GM18507 (cell line): ENCODE measurements around the gene ROBO1.

Experiments used
- DNase-seq: peaks from one replicate; pipeline ENCODE4 v3.0.0; 2011; ENCODE audit warnings: low read depth; ENCODE audit not compliant: insufficient read length; ENCODE audit errors: extremely low spot score
- FAIRE-seq: peaks from 2 replicates; lab custom pipeline; 2011; peaks lifted over from hg19 to GRCh38; lab: Jason Lieb, UNC

The ROBO1 gene

GRCh38 chr3:78822726-78823125 lies 945.1 kb downstream of the ROBO1 start:
- DNase-seq: no peak
- FAIRE-seq: no peak

- FAIRE-seq (no peak), DNase-seq (no peak)
Measured at GRCh38 chr3:78820542-78820941, 947.3 kb downstream of the ROBO1 start.

DNA sequence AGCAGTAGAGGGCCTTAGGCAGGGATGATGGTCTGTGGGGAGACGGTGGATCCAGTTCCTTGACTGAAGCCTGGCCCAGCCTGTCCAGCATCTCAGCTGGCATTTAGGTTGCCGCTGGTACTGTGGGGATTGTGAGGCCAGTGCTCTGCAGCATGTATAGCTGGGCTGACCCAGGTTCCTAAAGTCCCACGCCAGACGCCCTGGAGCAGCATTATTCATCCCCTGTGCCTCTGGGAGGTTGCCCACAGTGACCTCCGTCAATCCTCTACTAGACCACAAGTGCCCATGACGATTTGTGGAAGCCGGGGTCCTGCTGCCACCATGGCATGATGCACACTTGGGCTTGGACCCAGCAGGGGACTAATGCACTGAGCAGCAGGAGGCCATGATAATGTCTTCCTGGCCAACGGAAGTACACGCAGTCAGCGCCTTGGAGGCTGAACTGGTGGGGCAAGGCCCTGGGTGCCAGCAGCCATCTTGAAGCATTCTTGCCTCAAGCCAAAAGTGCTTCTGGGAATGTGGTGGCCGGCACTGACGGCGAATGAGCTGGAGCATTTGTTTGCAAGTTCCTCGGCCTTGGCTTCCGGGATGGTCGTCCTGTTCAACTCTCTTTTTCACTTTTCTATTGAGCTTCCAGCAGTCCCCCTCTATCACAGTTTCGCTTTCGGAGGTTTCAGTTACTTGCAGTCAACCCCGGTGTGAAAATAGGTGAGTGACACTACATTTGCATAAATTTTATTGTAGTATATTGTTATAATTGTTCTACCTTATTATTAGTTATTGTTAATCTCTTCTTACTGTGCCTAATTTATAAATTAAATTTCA lies 949.4 kb downstream of the ROBO1 start:
- FAIRE-seq (no peak), DNase-seq (no peak)

DNA sequence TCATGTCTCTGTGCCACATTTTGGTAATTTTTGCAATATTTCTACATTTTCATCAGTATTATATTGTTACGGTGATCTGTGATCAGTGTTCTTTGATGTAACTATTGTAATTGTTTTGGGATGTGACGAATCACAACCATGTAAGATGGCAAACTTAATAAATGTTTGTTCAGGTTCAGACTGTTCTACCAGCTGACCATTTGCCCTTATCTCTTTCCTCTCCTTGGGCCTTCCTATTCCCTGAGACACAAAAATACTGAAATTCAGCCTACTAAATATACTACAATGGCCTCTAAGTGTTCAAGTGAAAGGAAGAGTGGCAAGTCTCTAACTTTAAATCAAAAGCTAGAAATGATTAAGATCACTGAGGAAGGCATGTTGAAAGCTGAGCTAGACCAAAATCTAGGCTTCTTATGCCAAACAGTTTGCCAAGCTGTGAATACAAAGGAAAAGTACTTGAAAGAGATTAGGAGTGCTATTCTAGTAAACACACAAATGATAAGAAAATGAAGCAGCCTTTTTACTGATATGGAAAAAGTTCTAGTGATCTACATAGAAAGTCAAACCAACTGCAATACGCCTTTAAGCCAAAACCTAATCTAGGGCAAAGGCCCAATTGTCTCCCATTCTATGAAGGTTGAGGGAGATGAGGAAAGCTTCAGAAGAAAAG lies 952.8 kb downstream of the ROBO1 start:
- FAIRE-seq: no peak

DNA sequence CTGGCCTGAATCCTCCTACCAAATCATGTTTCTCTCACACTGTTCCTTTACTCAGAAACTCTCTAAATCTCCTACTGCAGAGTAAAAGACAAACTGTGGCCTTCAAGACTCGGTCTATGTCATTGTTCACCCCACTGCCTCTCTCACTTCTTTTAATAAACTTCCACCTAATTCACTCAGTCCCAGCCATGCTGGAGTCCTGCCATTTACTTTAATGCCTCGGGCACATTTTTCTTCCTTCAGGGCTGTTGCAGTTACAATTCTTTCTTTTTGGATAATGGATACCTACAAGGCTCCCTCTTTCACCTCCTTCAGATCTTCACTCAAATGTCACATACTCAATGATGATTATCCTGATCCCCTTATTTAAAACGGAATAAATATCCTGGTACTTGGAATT lies 955.6 kb downstream of the ROBO1 start:
- FAIRE-seq (no peak), DNase-seq (no peak)

More for the DNA sequence above, 952.8 kb downstream of the ROBO1 start:
- DNase-seq: no peak

GRCh38 chr3:78809966-78810365 lies 957.8 kb downstream of the ROBO1 start:
- DNase-seq (no peak), FAIRE-seq (no peak)

DNA sequence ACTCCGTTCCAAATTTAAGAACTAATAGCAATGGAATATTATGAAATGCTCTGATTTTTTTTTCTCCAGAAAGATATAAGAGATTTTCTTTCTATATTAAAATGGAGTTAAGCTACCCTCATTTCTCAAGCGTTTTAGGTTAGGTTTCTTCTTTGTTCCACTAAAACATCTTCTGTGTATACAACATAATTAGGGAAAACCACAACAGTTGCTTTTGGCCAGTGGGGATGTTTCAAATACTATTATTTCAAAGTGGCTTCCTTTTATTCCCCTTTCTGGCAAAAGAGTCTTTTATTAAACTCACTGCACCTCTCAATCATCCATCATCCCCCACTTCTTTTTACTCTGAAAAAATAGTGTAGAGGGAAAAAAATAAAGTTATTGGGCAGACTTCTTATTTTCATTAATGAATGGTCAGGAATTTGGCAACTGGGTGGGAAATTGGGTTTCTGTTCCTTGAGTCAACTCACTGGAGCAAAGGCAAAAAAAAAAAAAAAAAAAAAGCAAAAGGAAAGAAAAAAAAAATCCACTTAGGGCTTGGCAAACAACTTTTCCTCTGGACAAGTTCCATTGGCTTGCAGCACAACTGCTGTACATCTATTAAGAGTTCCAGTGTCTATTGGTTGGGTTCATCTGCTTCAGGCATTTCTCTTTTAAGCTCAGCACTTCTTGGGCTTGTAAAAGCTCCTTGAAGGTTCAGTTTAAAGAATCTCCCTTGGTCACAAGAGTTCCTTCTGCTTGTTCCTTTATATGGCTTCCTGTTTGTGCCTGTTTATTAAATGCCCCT lies 963.4 kb downstream of the ROBO1 start:
- FAIRE-seq (no peak), DNase-seq (no peak)

- no peak for DNase-seq
- no peak for FAIRE-seq
Measured at GRCh38 chr3:78802562-78802930, 965.3 kb downstream of the ROBO1 start.

GRCh38 chr3:78801926-78802561 lies 965.8 kb downstream of the ROBO1 start:
- FAIRE-seq (no peak), DNase-seq (no peak)

- no peak for FAIRE-seq
- DNase-seq: no peak
Measured at GRCh38 chr3:78799681-78800080, 968.1 kb downstream of the ROBO1 start.

DNA sequence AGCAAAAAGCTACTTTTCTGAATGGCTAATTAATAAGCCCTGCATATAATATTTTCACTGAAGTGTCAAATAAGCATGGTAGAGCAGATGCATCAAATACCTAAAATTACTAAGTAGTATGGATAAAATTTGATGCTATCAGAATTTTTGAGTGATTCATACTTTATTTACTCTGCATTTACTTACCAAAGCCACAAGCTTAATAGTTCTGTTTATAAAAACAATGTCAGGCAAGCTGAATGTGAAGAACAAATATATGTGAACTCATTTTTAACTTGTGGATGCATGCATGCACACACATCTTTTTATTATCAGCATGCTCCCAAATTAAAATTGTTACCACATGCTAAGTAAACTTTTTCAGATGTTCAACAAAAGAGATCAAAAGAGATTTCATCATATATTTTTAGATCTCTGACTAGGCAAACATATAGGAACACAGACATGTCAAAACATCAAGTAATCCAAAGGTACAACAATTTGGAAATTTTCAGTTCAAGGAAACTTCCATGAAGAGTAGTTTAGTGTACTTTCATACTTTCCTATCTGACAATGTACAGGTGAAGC lies 969.4 kb downstream of the ROBO1 start:
- FAIRE-seq (no peak), DNase-seq (no peak)

DNA sequence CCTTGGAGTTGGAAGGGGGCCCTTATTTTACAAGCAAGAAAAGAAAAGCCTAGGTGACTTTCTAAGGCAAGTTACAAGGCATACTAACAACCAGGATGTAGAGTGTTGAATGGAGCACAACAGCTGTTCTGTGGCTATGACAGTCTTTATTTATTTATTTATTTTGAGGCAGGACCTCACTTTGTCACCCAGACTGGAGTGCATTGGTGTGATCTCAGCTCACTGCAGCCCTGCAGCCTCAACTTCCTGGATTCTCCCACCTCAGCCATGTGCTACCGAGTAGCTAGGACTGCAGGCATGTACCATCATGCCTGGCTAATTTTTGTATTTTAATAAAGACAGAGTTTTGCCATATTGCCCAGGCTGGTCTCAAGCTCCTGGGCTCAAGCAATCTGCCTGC lies 973.4 kb downstream of the ROBO1 start:
- no peak for FAIRE-seq
- DNase-seq: no peak

- DNase-seq (no peak), FAIRE-seq (no peak)
Measured at GRCh38 chr3:78792733-78793132, 975.1 kb downstream of the ROBO1 start.

DNA sequence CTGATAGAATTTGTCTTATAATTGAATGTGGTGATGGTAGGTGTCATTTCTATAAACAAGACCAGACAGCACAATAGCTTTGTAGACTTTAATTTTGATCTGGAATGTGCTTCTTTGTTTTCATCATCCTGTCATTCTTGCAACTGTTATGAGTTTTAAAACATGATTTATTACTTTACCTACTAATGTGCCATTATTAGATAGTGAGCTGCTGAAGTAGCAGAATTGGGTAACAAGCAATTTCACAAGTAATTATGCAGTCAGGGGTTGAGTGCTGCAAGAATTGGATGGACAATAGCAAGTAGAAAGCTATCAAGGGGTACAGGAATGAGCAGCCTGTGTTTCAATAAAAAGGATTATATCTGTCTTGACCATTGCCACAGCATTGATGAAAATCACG lies 975.6 kb downstream of the ROBO1 start:
- DNase-seq: no peak
- no peak for FAIRE-seq

GRCh38 chr3:78791753-78792152 lies 976.0 kb downstream of the ROBO1 start:
- FAIRE-seq (no peak), DNase-seq (no peak)

GRCh38 chr3:78788839-78789238 lies 979.0 kb downstream of the ROBO1 start:
- no peak for DNase-seq
- FAIRE-seq: no peak

- DNase-seq (no peak), FAIRE-seq (no peak)
Measured at GRCh38 chr3:78785004-78785403, 982.8 kb downstream of the ROBO1 start.

DNA sequence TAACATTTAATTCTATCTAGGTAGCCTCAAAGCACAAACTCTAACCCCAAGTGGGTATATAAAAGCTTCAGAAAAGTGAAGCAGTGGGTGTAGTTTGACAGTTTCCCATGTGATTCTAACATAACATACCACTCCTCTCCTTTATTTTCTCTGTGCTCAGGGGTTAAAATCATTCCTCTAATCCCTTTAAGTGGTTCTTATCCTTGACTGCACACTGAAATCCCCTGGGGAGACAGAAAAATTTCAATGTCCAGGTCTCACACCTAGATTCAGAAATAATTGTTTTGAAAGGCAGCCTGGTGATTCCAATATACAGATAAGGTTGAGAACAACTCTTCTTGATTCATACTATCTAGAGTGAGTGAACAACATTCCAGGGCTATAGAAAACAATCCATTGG lies 986.4 kb downstream of the ROBO1 start:
- DNase-seq (no peak), FAIRE-seq (no peak)

- DNase-seq: no peak
- no peak for FAIRE-seq
Measured at GRCh38 chr3:78765671-78766485, 1001.9 kb downstream of the ROBO1 start.
